Prostate gland (tissue), 2 donors: ENCODE data around the gene CFAP300.

ENCODE experiments used
- CTCF ChIP-seq, 4 experiments: fragments of 200-600 bp in 2 of 4; fragments of 450-650 bp in 2 of 4; sonication (generic) in 2 of 4; IDR thresholded peaks; 1 replicate in 3 of 4; 2 replicates in 1 of 4; pipeline ENCODE4 v1.5.1; 2016 to 2019; ENCODE audit warnings: antibody characterized with exemption in 4 of 4, mild to moderate bottlenecking in 2 of 4, moderate library complexity in 2 of 4
- POLR2A ChIP-seq: fragments of 450-650 bp; IDR thresholded peaks from one replicate; pipeline ENCODE4 v1.6.1; 2016; ENCODE audit warnings: antibody characterized with exemption, mild to moderate bottlenecking
- POLR2AphosphoS5 ChIP-seq: sonication (generic); formaldehyde crosslinking; IDR thresholded peaks from one replicate; pipeline ENCODE4 v1.6.1; 2017; ENCODE audit warnings: antibody characterized with exemption

DNA sequence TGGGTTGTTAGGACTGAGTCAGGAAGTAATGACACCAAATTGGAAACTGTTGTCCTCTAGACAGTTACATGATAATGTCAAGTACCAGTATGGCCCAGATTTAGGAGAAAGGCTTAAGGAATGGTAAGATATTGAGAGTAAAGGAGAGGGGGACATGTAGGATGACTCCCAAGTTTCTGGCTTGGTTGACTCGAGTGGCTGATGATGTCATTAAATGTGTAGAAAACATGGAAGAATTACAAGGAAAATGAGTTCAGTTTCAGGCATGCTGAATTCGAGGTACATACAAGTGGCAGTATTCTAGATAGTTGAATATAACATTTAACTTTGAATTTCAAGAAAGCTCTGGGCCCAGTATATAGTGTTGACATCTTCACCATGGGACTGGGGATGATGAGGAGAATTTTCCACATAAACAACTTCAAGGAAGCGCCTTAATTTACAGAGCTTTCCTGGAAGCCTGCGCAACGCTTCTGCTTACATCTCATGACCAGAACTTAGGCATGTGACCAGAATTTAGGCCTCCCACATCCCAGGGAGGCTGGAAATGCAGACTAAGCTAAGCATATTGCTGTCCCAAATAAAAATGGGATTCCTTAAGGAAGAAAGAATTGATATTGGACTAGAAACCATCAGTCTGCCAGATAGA, 3.8 kb downstream of the CFAP300 start:
- TF ChIP-seq CTCF (IDR thresholded peaks at IDR 0.05) (no peak), POLR2AphosphoS5 (no peak), POLR2A (no peak)
